ENCODE results near the gene UNC93B1.

Gene UNC93B1

DNA sequence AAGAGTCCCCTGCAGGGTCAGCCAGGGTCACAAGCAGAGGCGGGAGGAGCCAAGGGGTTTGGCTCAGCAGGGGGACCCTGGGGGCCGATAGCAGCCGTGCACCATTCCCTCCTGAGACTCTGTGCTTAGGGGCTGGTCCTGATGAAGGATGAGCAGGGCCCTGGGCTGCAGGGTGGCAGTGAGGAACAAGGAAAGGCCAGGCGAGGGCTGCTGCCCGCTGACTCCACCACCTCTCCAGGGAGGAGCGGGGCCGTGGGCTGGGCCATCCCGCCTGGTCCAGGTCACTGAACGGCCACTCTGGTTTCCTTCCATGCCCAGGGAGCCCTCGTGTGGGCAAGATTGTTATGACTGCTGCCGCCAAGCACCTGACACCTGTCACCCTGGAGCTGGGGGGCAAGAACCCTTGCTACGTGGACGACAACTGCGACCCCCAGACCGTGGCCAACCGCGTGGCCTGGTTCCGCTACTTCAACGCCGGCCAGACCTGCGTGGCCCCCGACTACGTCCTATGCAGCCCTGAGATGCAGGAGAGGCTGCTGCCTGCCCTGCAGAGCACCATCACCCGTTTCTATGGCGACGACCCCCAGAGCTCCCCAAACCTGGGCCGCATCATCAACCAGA, 17.4 kb upstream of the UNC93B1 start:
- no peak overlapping the region for H3K4me3 ChIP-seq (ENCODE audit: low read depth in 1 of 2, low read length in 1 of 2)
- H3K9me3 ChIP-seq = no peaks in the 10 kb centered on the region
- H3K27me3 ChIP-seq = no peaks in the 10 kb centered on the region
- H3K4me1 ChIP-seq (ENCODE audit: control insufficient read depth in 1 of 2, insufficient read depth in 1 of 2, low read depth in 1 of 2, low read length in 1 of 2) = no peaks in the 10 kb centered on the region
- H3K27ac ChIP-seq = no peak overlapping the region
- TF ChIP-seq, protein P1, sequence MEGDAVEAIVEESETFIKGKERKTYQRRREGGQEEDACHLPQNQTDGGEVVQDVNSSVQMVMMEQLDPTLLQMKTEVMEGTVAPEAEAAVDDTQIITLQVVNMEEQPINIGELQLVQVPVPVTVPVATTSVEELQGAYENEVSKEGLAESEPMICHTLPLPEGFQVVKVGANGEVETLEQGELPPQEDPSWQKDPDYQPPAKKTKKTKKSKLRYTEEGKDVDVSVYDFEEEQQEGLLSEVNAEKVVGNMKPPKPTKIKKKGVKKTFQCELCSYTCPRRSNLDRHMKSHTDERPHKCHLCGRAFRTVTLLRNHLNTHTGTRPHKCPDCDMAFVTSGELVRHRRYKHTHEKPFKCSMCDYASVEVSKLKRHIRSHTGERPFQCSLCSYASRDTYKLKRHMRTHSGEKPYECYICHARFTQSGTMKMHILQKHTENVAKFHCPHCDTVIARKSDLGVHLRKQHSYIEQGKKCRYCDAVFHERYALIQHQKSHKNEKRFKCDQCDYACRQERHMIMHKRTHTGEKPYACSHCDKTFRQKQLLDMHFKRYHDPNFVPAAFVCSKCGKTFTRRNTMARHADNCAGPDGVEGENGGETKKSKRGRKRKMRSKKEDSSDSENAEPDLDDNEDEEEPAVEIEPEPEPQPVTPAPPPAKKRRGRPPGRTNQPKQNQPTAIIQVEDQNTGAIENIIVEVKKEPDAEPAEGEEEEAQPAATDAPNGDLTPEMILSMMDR (IDR thresholded peaks at IDR 0.05) = no peak
- H3K36me3 ChIP-seq = peaks cover 100% of the 10 kb centered on the region

GRCh38 chr11:68020575-68020974, 16.7 kb upstream of the UNC93B1 start:
- Histone ChIP-seq H3K36me3 (peaks cover 100% of the 10 kb centered on the region), H3K9me3 (no peaks in the 10 kb centered on the region), H3K4me3 (ENCODE audit: low read depth in 1 of 2, low read length in 1 of 2) (no peak overlapping the region), H3K27ac (no peak overlapping the region), H3K4me1 (ENCODE audit: control insufficient read depth in 1 of 2, insufficient read depth in 1 of 2, low read depth in 1 of 2, low read length in 1 of 2) (no peaks in the 10 kb centered on the region), H3K27me3 (no peaks in the 10 kb centered on the region)
- TF ChIP-seq, protein P1 (IDR thresholded peaks at IDR 0.05) = no peak

DNA sequence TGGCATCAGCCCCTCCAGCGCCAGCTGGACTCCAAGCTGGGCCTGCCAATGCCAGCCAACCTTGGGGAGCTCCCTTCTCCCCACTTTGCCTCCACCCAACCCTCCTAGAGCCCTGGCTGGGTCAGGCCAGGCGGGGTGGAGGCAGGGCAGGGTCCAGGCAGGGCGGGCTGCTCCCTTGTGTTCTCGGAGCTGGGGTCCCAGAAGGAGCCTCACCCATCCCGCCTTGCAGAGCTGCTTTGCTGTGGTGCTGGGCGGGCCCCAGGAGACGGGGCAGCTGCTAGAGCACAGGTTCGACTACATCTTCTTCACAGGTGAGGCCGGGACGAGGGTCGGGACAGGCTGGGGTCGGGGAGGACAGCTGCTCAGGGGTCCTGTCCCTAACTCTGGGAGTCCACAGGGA, 15.6 kb upstream of the UNC93B1 start:
- H3K27me3 ChIP-seq = no peaks in the 10 kb centered on the region
- TF ChIP-seq, protein P1 (IDR thresholded peaks at IDR 0.05) = no peak
- no peak overlapping the region for H3K4me3 ChIP-seq (ENCODE audit: low read depth in 1 of 2, low read length in 1 of 2)
- H3K9me3 ChIP-seq = no peaks in the 10 kb centered on the region
- H3K27ac ChIP-seq = no peak overlapping the region
- peaks cover 2 to 3% of the 10 kb centered on the region in 2 experiments for H3K4me1 ChIP-seq (ENCODE audit: control insufficient read depth in 1 of 2, insufficient read depth in 1 of 2, low read depth in 1 of 2, low read length in 1 of 2)
- H3K36me3 ChIP-seq = peaks cover 97% of the 10 kb centered on the region

DNA sequence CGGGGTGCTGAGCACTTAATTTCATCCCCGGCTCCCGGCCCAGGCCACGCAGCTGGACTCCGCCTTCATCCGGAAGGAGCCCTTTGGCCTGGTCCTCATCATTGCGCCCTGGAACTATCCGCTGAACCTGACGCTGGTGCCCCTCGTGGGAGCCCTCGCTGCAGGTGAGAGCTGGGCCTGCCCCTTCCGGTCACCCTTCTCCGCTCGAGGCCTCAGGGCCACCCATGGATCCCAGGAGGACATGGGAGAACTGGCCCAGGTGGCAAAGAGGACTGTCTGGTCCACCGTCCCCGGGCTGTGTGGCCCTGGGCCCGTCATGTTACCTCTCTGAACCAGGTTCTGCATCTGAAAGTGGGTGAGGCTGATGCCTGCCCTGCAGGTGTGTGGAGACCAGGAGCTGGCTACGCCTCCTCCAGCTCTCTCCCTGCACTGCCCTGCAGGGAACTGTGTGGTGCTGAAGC, 14.9 kb upstream of the UNC93B1 start:
- Histone ChIP-seq H3K36me3 (peaks cover 91% of the 10 kb centered on the region), H3K4me3 (ENCODE audit: low read depth in 1 of 2, low read length in 1 of 2) (no peak overlapping the region), H3K4me1 (ENCODE audit: control insufficient read depth in 1 of 2, insufficient read depth in 1 of 2, low read depth in 1 of 2, low read length in 1 of 2) (peaks cover 9 to 10% of the 10 kb centered on the region in 2 experiments), H3K9me3 (no peaks in the 10 kb centered on the region), H3K27ac (no peak overlapping the region), H3K27me3 (no peaks in the 10 kb centered on the region)
- TF ChIP-seq, protein P1 (IDR thresholded peaks at IDR 0.05) = no peak

DNA sequence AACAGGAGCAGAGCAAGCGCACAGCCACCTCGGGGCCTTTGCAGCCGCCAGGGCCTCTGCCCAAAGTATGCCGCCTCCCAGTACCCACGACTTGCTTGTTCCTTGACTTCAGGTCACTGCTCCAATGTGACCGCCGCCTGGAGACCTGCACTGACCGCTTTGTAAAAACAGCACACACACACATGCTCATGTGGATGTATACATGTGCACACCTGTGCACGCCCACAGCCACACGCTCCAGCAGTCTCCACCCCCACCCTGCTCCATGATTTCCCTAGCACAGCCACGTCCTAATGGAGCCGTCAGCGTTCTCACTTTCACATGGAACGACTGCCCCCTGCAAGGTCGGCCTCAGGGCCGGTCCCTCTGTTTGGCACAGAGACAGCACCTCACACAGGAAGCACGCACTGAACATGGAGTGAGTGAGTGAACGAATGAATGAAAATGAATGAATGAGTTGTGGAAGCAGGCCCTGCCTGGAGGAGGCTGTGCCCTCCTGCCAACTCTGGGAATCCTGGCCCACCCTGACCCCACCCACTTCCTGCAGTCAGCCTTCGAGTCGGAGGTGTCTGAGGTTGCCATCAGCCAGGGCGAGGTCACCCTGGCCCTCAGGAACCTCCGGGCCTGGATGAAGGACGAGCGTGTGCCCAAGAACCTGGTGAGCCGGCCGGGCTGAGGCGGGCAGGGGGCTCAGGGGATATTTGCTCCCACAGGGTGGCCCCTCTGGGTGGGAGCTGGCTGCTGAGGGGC, 14.3 kb upstream of the UNC93B1 start:
- no peak overlapping the region for H3K4me3 ChIP-seq (ENCODE audit: low read depth in 1 of 2, low read length in 1 of 2)
- no peaks in the 10 kb centered on the region for H3K27me3 ChIP-seq
- no peaks in the 10 kb centered on the region for H3K9me3 ChIP-seq
- H3K4me1 ChIP-seq (ENCODE audit: control insufficient read depth in 1 of 2, insufficient read depth in 1 of 2, low read depth in 1 of 2, low read length in 1 of 2) = peaks cover 15 to 16% of the 10 kb centered on the region in 2 experiments
- TF ChIP-seq, protein P1 (IDR thresholded peaks at IDR 0.05) = no peak
- no peak overlapping the region for H3K27ac ChIP-seq
- peaks cover 88% of the 10 kb centered on the region for H3K36me3 ChIP-seq
